ENCODE results near the gene GALNT5.
"Not testable (repeated sequence)": the region's sequence is repeated elsewhere in the genome, so short reads cannot be mapped to it uniquely, and the experiment has no call there.

Gene GALNT5

DNA sequence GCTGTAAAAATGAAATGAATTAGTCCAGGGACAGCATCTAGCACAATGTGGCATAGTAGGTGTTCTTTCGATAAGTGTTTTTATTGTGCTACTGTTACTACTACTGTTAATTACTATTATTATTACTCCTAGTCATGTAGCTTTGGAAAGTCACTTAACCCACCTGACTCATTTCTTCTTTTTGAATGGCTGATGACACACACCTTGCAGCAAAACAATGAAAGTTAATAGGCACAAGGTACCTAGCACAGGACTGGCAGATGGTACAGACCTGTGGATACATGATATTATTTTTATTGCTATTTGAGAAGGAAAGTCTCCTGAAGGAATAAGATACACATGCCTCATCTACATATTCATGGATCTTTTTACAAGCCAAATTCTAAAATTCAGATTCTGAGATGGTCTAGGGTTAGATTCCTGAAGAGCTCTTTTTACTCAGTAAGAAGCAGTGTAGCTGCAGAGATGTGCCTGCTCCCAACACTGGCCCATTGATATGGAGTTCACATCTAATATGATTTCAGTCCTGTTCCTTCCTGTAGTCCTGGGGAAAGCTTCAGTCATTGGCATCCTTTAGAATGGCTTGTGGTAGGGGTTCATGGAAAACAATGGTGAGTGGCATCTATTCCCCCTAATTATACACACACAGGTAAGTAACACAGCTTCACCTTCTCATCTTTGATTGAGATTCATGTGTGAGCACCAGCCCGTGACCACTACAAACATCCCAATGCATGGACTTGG is 76.0 kb downstream of the GALNT5 start:
- DNase-seq: no peak

DNA sequence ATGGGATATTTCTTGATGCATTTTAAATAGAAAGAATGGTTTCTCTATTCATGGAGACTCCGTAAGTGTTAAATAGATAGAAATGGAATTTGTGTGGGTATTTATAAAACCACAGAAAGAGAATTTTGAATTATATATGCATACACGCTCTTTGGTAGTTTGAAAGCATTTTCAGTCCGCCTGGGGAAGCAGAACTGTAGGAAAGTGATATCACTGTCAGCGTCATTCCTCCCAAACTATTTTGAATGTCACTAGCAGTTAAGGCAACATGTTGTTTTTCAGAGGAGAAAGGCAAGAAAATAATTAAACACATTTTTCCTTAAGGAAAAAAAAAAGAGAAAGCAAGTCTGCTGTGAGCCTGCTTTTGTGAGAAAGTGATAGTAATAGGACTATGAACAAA is 76.8 kb downstream of the GALNT5 start:
- no peak for DNase-seq

DNA sequence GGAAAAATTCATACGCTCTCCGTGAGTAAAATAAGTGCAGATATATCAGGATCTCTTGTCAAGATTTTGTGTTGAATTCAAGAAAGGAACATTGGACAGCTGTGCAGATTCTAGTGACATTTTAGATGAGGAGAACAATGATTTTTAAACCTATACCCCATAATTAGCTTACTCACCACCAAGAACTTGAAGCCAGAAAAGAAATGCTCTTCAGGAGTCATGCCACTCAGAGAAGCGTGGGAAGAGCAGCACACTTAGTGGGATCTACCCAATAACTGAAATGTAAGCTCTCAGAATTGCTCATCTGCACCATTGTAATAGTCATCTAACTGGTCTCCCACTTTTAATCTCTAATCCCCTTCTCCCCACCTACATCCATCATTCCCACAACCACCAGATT is 77.3 kb downstream of the GALNT5 start:
- DNase-seq: no peak

DNA sequence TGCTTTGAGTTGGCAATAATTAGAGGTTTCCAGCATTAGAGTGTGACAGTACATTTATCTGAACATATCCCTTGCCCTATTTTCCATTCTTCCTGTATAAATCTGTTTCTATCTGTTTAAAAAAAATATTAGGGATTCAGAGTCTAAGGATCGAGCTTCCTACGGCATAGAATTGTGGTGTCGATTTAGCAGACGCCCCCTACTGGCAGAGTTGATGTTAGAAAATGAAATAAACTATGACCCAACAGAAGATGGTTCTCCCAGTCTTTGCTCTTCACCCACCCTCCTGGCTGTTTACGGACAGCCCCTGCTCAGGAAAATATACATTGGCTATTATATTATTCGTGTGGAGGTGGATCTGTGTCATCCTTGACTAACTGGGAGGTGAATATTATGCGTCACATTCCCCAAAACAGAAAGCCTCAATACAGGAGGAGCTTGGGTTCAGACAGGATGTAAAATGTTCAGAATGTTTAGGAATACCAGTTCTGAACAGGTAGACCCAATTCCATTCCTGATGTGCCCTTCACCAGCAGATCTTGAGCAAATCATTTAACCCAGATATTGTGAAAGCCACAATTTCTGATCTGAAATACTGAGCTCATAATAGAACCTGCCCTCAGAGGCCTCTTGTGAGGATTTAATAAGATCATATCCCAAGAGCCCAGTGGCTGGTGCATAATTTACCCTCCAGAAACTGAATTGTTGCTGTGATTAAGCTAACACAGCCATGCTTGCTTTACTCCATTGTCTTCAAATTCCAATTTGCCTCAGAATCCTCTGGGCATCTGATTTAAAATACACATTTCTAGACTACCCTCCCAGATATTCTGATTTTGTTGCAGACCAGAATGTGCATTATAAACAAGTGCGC is 78.9 kb downstream of the GALNT5 start:
- peak in 2 of 14 donors; percentile 28 to 47 for DNase-seq

DNA sequence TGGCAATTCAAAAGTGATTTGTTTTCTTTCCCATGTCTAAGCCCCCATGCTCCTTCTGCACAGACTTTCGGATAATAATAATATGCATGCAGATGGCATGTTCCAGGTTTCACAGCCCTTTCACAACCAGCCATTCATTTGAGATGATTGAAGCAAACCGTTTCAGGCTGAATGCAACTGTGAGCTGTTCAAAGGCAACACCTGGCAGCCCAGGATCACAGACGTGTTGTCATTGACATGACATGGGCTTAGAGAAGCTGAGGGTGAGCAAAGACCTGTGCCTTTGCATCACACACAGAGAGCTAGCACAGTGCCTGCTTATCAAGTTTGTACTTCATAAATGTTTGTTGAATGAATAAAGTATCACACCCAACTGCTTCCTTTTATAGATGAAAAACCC is 80.5 kb downstream of the GALNT5 start:
- DNase-seq: no peak

DNA sequence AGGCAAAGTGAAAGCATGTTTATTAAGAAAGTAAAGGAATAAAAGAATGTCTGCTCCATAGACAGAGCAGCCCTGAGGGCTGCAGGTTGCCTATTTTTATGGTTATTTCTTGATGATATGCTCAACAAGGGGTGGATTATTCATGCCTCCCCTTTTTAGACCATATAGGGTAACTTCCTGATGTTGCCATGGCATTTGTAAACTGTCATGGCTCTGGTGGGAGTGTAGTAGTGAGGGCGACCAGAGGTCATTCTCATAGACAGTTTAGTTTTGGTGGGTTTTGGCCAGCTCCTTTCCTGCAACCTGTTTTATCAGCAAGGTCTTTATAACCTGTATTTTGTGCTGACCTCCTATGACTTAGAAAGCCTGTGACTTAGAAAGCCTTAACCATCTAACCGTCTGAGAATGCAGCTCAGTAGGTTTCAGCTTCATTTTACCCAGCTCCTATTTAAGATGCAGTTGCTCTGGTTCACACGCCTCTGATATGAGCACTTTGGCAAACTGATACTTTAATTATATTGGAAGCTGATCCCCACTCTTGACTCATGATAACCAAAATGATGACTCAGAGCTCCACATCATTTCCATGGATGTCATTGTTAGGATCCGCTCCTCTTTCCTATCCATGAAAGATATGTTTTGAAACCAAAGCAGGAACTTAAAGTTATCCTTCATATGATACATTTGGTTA is 82.6 kb downstream of the GALNT5 start:
- DNase-seq: no peak

DNA sequence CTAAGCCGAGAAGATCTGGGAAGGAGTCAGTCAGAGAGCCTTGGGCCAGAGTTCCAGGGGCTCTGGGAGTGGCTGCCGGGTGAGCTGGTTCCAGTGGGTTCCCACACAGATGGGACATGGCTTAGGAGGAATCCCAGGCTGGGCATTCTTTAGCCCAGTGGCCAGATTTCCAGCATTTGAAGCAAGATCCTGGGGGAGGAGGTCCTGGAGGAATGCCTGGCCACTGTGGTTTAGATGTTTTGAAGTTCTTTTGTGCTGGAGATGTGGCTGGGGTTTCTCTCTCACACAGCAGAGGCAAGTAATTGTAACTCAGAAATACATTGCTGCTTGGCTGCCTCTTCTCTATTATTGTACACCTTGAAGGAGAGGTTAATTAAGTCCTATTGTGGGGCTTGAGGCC is 83.9 kb downstream of the GALNT5 start:
- DNase-seq: not testable (repeated sequence)

DNA sequence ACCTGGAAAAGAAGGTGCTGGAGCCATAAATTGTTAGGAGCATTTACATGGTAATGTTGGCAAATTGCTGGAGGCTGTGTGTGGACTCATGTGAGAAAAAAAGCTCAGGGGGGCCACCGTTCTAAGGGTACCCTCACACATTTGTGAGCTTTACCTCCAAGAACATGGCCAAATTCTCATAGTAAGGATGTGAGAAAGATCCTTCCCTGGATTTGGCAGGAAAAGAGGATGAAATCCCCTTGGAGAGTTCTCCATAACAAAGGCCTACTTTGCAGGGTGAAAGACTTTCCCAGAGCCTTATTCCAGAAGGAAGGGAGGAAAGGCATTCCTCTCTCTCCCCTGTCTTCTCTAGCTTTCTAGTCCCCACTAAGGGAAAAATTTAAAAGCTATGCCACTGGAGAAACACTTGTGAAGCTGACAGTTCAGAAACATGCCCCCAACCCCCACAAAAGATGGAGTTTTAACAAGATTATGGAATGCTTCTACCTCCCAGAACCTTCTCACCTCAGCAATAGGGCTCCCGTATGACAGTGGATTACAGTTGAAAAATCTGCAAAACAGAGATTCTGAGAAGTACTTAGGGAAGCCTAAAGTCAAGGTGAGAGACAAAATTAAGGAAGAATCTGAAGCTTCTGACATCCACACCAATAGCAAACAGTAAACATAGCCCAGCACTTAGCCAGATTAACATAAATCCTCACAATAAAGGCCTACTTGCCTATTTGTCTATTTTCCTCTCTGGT is 88.3 kb downstream of the GALNT5 start:
- DNase-seq: no peak

DNA sequence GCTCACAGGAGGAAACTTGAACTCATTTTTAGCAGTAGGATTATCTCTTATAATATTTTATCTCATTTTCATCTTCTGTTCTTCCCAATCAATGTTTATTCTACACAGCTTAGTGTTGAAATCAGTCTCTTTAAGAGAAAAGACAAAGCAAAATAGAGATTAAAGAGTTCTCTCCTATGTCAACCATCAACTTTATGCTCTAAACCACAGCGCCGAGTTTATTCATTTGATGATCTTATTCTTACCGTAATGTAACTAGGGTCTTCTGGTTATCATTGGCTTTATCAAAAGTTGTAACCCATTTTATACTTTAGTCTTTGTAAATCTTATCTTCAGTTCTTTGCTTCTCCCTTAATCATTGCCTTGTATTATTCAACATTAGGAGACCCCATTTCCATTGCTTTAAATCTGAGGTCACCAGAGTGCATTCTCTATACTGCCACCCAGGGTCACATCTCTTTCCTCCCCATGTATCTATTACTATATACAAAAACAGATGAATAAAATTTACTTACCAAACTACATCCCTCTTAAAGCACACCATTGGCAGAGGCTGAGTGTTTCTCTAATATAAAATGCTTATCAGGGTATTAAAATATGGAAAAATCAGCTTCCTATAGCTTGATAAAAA is 90.9 kb downstream of the GALNT5 start:
- DNase-seq: no peak

DNA sequence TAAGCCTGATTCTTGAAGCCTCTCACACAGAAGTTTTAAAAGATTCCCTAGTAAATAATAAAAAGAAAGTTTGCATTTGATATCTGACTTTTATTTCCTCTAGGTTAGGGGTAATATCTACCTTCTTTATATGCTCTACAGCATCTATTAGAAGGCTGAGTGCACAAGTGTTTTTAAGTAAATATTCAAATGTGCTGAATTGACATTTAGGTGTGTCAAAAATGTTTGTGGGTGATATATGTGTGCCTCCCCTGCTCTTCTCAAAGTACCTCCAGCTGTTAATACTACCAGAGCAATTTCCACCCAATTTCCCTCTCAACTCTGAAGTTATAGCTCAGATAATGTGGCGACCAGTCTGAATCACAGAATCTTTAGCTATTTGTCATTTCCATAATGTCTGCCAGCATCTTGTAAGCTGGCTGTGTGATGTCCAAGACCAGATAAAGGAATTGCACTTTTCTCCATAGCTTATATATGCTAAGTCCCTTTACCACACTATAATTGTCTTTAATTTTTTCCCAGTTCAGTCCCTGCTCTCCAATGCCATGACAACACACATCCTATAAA is 92.5 kb downstream of the GALNT5 start:
- DNase-seq: no peak

DNA sequence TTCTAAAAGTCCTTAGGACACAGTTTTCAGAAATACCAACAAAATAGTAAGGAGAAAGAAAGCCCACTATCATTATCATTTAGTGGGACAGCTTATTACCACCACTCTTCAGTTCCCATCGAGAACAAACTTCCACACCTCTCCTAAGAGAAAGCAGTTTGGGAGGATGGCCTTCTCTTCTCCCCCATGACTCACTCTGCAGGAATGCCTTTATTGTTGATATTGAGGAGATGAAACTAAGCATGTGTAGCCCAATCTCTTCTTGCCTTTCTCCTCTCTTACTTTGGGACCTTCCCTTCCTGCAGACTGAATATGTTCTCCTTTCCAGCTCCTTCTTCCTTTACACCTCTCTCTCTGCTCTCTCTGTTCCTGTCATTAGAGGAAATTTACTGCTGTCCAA is 98.1 kb downstream of the GALNT5 start:
- DNase-seq: no peak

DNA sequence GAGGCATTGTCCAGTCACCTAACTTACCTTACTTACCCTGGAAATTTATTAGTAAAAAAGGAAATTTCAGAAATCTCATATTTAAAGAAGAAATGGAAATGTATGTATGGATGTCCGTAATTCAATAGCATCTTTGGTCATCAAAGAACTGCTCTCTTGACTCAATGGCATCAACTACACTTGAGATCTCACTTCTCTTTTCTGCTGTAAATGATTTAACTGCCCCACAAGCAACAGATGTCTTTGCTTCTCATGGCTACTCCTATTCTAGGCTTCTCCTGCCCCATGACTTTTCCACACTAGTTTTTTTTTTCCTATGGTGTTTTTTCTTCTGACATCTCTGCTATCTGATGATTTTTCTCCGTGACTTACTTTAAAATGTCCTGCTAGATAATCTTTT is 102.1 kb downstream of the GALNT5 start:
- no peak for DNase-seq

DNA sequence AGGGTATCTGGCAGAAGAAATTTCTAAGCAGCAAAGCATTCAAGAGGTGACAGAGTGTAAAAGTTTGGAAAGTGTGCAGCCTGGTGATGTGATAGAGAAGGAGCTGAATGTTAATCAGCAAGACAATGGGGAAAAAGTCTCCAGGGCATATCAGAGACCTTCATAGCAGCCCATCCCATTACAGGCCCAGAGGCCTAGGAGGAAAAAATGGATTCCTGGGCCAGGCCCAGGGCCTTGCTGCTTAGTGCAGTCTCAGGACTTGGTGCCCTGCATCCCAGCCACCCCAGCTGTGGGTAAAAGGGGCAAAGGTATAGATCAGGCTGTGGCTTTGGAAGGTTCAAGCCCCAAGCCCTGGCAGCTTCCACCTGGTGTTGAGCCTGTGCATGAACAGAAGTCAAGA is 104.0 kb downstream of the GALNT5 start:
- DNase-seq: no peak

DNA sequence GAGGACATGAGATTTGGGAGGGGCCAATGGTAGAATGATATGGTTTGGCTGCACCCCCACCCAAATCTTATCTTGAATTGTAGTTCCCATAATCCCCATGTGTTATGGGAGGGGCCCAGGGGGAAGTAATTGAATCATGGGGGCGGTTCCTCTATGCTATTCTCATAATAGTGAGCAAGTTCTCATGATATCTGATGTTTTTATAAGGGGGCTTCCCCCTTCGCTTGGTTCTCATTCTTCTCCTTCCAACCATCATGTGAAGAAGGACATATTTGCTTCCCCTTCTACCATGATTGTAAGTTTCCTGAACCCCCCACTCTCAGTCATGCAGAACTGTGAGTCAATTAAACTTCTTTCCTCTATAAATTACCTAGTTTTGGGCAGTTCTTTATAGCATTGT is 105.1 kb downstream of the GALNT5 start:
- no peak for DNase-seq

DNA sequence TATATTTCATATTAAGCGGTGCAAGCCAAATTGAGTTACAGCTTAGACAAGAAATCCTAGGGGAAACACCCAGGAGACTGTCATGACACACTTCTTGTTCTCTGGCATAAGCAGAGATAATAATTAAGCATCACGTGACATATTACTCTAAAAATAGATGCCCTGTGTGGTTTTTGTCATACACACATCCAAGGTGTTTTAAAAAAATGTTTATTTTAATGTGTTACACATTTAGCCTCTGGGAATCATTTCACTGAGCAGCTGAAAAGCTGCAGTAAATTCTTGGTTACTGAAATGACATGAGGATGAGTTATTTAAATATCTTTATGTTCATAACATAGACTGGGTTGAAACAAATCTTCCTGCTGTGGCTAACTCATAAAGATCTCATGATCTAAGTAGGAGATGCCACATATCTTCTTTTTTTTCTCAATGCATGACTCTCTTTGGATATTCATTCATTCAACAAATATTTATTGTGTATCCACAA is 106.2 kb downstream of the GALNT5 start:
- no peak for DNase-seq

Data from C1 segment of cervical spinal cord (tissue), 14 donors.